Vagina (tissue), 2 donors: ENCODE data around the gene PRIM1.

Source experiments
- POLR2A ChIP-seq, 2 donors: fragments of 450-650 bp; IDR thresholded peaks; one replicate each; pipeline ENCODE4 v1.6.1; 2017; ENCODE audit warnings: antibody characterized with exemption in 2 of 2, mild to moderate bottlenecking in 2 of 2, moderate library complexity in 2 of 2
- TF ChIP-seq, protein P1 (sequence below), 3 experiments: fragments of 450-650 bp in 2 of 3; fragments of 200-600 bp in 1 of 3; sonication (generic) in 1 of 3; IDR thresholded peaks; one replicate each; pipeline ENCODE4 v1.5.1; 2017 to 2019; ENCODE audit warnings: antibody characterized with exemption in 3 of 3, mild to moderate bottlenecking in 2 of 3, moderate library complexity in 2 of 3

DNA sequence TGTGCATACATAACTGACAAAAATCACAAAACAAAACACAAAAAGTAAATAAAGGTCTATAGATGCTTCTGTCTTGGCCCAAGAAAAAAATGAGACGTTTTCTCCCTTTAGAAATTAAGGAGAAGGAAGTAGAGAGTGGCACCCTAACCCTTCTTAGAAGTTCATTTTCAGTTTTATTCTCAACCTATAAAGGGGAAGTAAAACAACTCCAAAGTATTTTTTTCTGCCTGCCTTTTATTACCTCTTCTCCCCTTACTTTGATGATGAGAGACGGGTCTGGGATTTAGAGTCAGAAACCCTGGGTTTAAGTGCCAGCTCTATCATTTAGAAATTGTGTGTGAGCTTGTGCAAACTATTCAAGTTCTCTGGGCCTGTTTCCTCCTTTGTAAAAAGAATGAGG, 2.8 kb downstream of the PRIM1 start:
- TF ChIP-seq, protein P1, sequence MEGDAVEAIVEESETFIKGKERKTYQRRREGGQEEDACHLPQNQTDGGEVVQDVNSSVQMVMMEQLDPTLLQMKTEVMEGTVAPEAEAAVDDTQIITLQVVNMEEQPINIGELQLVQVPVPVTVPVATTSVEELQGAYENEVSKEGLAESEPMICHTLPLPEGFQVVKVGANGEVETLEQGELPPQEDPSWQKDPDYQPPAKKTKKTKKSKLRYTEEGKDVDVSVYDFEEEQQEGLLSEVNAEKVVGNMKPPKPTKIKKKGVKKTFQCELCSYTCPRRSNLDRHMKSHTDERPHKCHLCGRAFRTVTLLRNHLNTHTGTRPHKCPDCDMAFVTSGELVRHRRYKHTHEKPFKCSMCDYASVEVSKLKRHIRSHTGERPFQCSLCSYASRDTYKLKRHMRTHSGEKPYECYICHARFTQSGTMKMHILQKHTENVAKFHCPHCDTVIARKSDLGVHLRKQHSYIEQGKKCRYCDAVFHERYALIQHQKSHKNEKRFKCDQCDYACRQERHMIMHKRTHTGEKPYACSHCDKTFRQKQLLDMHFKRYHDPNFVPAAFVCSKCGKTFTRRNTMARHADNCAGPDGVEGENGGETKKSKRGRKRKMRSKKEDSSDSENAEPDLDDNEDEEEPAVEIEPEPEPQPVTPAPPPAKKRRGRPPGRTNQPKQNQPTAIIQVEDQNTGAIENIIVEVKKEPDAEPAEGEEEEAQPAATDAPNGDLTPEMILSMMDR (IDR thresholded peaks at IDR 0.05), result no peak
- TF ChIP-seq POLR2A (IDR thresholded peaks at IDR 0.05), result no peak
